VCaP (cell line): ENCODE measurements around the gene KAZN.

Experiments used
- H3K27ac ChIP-seq: fragments of 450-650 bp; 2 replicates; pipeline ENCODE4 v1.5.1; 2017
- TF ChIP-seq, protein P1 (sequence below): fragments of 450-650 bp; conservative IDR thresholded peaks from 2 replicates; pipeline ENCODE4 v1.5.1; 2017; ENCODE audit warnings: mild to moderate bottlenecking, moderate library complexity

The KAZN gene

DNA sequence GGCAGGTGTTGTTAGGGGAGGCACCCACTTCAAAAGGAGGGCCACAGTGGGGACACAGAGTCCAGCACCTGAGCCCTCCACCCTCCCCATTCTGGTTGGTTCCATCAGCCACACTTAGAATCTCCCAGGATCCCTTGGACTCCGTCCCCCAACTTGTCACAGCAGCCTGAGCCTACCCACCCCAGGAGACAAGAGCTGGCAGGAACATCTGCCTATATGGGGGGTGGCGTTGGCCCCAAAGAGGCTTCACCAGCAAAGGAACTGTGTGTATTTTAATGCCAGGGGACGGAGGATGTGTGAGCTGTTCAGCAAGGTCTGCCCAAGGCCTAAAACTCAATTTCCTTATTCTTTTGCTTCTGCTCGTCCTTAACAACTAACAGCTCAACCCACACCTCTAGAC, 468.7 kb downstream of the KAZN start:
- H3K27ac ChIP-seq: no peak overlapping the region
- TF ChIP-seq, protein P1, sequence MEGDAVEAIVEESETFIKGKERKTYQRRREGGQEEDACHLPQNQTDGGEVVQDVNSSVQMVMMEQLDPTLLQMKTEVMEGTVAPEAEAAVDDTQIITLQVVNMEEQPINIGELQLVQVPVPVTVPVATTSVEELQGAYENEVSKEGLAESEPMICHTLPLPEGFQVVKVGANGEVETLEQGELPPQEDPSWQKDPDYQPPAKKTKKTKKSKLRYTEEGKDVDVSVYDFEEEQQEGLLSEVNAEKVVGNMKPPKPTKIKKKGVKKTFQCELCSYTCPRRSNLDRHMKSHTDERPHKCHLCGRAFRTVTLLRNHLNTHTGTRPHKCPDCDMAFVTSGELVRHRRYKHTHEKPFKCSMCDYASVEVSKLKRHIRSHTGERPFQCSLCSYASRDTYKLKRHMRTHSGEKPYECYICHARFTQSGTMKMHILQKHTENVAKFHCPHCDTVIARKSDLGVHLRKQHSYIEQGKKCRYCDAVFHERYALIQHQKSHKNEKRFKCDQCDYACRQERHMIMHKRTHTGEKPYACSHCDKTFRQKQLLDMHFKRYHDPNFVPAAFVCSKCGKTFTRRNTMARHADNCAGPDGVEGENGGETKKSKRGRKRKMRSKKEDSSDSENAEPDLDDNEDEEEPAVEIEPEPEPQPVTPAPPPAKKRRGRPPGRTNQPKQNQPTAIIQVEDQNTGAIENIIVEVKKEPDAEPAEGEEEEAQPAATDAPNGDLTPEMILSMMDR: no peak

DNA sequence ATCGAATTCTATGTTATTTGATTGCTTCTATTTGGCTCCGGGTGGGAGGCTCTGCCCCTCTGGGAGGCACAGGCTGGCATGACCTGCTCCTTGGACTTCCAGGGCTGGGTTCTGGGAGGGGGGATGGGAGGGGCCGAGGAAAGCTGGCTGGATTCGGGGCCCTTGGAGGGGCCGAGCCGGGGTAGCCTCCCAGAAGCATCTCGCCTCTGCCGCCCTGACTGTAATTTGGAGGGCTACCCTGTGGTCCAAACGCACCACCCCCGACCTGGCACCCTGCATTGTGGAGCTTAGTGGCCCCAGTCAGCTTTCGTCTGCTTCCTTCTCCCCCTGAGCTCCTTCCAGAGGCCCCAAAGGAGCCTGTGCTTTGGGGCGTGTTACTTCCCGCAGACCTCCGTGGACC, 469.7 kb downstream of the KAZN start:
- H3K27ac ChIP-seq: no peak overlapping the region
- TF ChIP-seq, protein P1: no peak

DNA sequence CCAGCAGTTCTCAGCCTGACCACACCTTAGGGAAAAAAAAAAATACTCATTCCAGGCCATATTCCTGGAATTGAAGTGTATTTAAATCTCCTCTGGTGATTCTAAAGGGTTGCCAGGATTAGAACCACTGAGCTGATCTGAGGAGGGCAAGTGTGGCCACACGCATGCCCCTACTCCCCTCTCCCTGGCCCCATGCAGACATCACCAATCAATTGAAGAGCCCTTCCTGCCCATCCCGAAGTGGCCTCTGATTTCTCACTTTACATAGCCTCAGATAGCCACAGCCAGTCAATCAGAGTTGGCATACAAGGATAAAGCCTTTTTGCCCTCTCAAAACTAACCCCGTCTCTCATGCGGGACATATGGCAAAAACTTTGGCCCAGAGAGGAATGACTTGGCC, 470.5 kb downstream of the KAZN start:
- TF ChIP-seq, protein P1: no peak
- no peak overlapping the region for H3K27ac ChIP-seq

DNA sequence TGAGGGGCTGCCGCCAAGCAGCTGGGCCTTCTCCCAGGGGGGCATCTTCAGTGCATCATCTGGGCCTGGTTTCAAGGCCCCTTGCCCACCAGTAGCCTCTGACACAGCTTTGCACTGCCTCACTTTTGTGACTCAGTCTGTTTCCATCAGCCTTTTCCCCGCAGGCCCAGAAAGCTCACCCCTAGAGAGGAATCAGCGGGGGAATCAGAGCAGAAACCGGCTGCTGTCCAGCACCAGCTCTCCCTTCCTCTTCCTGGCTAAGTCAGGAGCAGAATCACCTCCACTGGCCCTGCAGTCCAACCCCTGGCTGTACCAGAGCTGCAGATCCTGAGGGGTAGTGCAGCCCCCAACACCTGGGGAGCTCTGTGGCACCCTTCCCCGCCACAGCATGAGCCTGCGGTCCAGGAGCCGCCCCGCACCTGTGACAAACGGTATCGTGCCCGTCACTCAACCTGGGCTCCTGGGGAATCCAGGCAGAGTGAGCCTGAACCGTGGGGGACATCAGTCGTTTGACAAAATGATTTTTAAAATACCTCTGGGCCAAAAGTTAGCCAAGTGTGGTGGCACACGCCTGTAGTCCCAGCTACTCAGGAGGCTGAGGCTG, 471.8 kb downstream of the KAZN start:
- TF ChIP-seq, protein P1: no peak
- H3K27ac ChIP-seq: no peak overlapping the region

- TF ChIP-seq, protein P1: no peak
Measured at GRCh38 chr1:15071936-15072335, 473.5 kb downstream of the KAZN start.

DNA sequence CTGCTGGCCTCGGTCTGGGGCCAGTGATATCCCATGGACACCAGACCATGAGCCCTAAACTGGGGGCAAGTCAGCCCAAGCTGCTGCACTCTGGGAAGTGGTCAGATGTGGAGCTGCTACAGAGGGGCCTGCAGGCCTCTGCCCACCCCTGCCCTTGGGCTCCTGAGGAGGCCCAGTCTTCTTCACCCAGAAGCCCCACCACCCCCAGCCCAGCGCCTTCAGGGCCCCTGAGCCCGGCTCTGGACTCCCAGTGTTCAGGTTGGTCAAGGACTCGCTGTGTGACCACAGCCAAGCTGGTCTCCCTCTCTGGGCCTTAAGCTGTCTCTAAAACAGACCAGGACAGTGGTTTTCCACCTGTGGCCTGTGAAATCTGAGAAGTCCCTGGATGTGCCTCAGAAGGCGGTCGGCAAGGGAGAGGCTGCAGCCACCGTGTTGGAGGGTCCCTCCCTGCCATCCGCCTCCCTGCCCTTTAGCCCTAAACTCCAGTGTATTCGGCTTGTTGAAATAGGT, 475.4 kb downstream of the KAZN start:
- no peak overlapping the region for H3K27ac ChIP-seq
- TF ChIP-seq, protein P1: no peak

More at GRCh38 chr1:15071936-15072335, 473.5 kb downstream of the KAZN start:
- H3K27ac ChIP-seq: no peak overlapping the region

- H3K27ac ChIP-seq: no peak overlapping the region
- TF ChIP-seq, protein P1: no peak
Measured at GRCh38 chr1:15075175-15075574, 476.7 kb downstream of the KAZN start.
